Adrenal gland (tissue), 5 donors: ENCODE measurements around the gene DOCK6.

Source experiments
- CTCF ChIP-seq, 6 experiments: fragments of 450-650 bp in 4 of 6; fragments of 200-600 bp in 2 of 6; sonication (generic) in 1 of 6; IDR thresholded peaks; 1 replicate in 5 of 6; 2 replicates in 1 of 6; pipeline versions ENCODE4 v1.5.1 to v1.8.0; 2016 to 2021; ENCODE audit warnings: antibody characterized with exemption in 6 of 6, mild to moderate bottlenecking in 2 of 6, moderate library complexity in 1 of 6
- POLR2A ChIP-seq, 2 donors: fragments of 450-650 bp; IDR thresholded peaks; one replicate each; pipeline ENCODE4 v1.6.1; 2017; ENCODE audit warnings: antibody characterized with exemption in 2 of 2, mild to moderate bottlenecking in 2 of 2, moderate library complexity in 1 of 2
- donor health status: DM: no; HTN: no; CAD: no.

GRCh38 chr19:11224429-11224828, 37.9 kb downstream of the DOCK6 start:
- TF ChIP-seq CTCF (IDR thresholded peaks at IDR 0.05) (no peak), POLR2A (IDR thresholded peaks at IDR 0.05) (no peak)
